OCI-LY3 (cell line): ENCODE results near the gene BTF3.
"Not testable (repeated sequence)": the region's sequence is repeated elsewhere in the genome, so short reads cannot be mapped to it uniquely, and the experiment has no call there.

ENCODE experiments used
- H2AFZ ChIP-seq: fragments of 200-600, 300-600 bp; shearing (Covaris generic); 2 replicates; pipeline ENCODE4 v1.6.0; 2014; ENCODE audit warnings: antibody characterized with exemption, low read depth, low read length
- H3K27ac ChIP-seq: fragments of 200-600, 300-600 bp; sonication (generic); 2 replicates; pipeline ENCODE4 v1.5.1; 2014; ENCODE audit warnings: mild to moderate bottlenecking, low read length, moderate library complexity, mixed read lengths
- H3K27me3 ChIP-seq: fragments of 200-600, 300-600 bp; sonication (generic); 2 replicates; pipeline ENCODE4 v1.6.1; 2014; ENCODE audit warnings: low read depth, low read length, mixed read lengths
- H3K36me3 ChIP-seq: fragments of 200-600, 300-600 bp; sonication (generic); replicated peaks from 2 replicates; pipeline ENCODE3; 2014; ENCODE audit warnings: low read depth, low read length, mixed read lengths
- H3K4me1 ChIP-seq: fragments of 300-600, 200-600 bp; sonication (generic); 2 replicates; pipeline ENCODE4 v1.6.1; 2014; ENCODE audit warnings: low read length, mixed read lengths
- H3K4me2 ChIP-seq: fragments of 200-600, 300-600 bp; sonication (generic); 2 replicates; pipeline ENCODE4 v1.6.1; 2014; ENCODE audit warnings: low read length, mixed read lengths
- H3K4me3 ChIP-seq: fragments of 300-600, 200-600 bp; sonication (generic); 2 replicates; pipeline ENCODE4 v1.5.1; 2014; ENCODE audit warnings: antibody characterized with exemption, mild to moderate bottlenecking, low read length, moderate library complexity
- H3K79me2 ChIP-seq: fragments of 300-600, 200-600 bp; shearing (Covaris generic); 2 replicates; pipeline ENCODE4 v1.6.1; 2014; ENCODE audit warnings: mild to moderate bottlenecking, low read length, mixed read lengths
- H3K9ac ChIP-seq: fragments of 300-600, 200-600 bp; shearing (Covaris generic); 2 replicates; pipeline ENCODE4 v1.6.0; 2014; ENCODE audit warnings: mild to moderate bottlenecking, low read length, moderate library complexity
- H3K9me3 ChIP-seq: fragments of 200-600, 300-600 bp; shearing (Covaris generic); 2 replicates; pipeline ENCODE4 v1.6.1; 2014; ENCODE audit warnings: low read length, mixed read lengths; ENCODE audit not compliant: insufficient read depth
- H4K20me1 ChIP-seq: fragments of 200-600, 300-600 bp; sonication (generic); 2 replicates; pipeline ENCODE4 v1.6.1; 2016; ENCODE audit warnings: low read length, mixed read lengths; ENCODE audit not compliant: insufficient read depth
- EZH2phosphoT487 ChIP-seq: fragments of 200-600 bp; shearing (Covaris generic); IDR thresholded peaks from 2 replicates; pipeline ENCODE4 v1.6.1; 2018; ENCODE audit warnings: antibody characterized with exemption, mixed run types, low read depth
- TF ChIP-seq, protein P1 (sequence below): fragments of 200-600, 300-600 bp; sonication (generic); IDR thresholded peaks from 2 replicates; pipeline ENCODE4 v1.5.1; 2014; ENCODE audit warnings: antibody characterized with exemption, low read length, low read depth

The BTF3 gene

DNA sequence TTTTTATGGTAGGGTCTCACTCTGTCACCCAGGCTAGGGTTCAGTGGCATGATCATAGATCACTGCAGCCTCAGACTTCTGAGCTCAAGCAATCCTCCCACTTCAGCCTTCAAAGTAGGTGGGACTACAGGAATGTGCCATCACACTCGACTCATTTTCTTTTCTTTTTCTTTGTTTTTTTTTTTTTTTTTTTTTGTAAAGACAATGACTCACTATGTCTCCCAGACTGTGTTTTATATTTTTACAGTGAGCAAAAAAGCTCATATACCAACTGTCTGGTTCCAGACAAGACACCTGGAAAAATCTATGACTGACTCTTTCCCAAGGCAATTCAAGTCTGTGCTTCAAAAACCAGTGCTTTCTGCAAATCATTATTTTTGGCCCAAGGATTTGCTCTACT lies 38.9 kb upstream of the BTF3 start:
- Histone ChIP-seq H3K4me1 (no peaks in the 10 kb centered on the region), H3K27me3 (no peaks in the 10 kb centered on the region), H2AFZ (no peak overlapping the region), H3K36me3 (no peaks in the 10 kb centered on the region), H3K79me2 (no peaks in the 10 kb centered on the region), H4K20me1 (no peaks in the 10 kb centered on the region), H3K27ac (no peak overlapping the region), H3K9me3 (no peaks in the 10 kb centered on the region), H3K4me3 (no peak overlapping the region), H3K9ac (no peak overlapping the region), H3K4me2 (no peak overlapping the region)
- TF ChIP-seq, protein P1, sequence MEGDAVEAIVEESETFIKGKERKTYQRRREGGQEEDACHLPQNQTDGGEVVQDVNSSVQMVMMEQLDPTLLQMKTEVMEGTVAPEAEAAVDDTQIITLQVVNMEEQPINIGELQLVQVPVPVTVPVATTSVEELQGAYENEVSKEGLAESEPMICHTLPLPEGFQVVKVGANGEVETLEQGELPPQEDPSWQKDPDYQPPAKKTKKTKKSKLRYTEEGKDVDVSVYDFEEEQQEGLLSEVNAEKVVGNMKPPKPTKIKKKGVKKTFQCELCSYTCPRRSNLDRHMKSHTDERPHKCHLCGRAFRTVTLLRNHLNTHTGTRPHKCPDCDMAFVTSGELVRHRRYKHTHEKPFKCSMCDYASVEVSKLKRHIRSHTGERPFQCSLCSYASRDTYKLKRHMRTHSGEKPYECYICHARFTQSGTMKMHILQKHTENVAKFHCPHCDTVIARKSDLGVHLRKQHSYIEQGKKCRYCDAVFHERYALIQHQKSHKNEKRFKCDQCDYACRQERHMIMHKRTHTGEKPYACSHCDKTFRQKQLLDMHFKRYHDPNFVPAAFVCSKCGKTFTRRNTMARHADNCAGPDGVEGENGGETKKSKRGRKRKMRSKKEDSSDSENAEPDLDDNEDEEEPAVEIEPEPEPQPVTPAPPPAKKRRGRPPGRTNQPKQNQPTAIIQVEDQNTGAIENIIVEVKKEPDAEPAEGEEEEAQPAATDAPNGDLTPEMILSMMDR = no peak
- TF ChIP-seq EZH2phosphoT487 = no peak

GRCh38 chr5:73460133-73460532 lies 38.1 kb upstream of the BTF3 start:
- H4K20me1 ChIP-seq = no peaks in the 10 kb centered on the region
- H3K4me1 ChIP-seq = no peaks in the 10 kb centered on the region

DNA sequence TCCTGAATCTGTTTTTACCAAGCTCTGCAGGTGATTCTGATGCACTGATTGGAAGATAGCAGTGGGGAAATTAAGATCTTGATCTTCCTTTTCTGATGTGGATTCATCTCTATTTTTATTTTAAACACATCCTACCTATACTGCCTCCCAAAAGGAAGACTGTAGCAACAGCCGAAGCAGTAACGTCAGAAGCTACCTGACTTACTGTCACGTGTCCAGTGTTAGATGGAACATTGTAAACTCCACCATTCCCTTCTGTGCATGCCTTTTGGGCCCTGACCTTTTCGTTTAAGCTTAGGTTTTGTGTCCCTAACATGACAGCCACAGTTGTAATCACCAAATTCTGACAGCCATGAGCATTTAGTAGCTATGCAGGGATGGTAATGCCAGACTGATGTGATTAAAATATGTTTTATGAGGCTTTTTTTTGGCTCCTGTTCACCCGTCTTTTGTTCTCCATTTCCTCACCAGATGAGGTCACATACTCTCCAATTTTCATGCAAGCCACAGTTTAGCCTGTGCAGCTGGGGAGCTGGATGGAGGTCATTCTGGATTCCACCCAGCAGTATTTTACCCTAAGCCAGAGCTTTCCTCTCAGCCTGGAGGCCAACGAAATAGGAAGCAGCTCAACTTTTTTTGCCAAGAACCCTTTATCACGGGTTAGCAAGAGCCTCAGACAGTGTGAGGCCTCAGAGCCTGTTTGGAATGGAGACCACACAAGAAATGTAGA lies 34.1 kb upstream of the BTF3 start:
- H3K9ac ChIP-seq = no peak overlapping the region
- no peak overlapping the region for H3K4me2 ChIP-seq
- no peak overlapping the region for H3K4me3 ChIP-seq
- H4K20me1 ChIP-seq = no peaks in the 10 kb centered on the region
- H3K36me3 ChIP-seq = no peaks in the 10 kb centered on the region
- H3K9me3 ChIP-seq = no peaks in the 10 kb centered on the region
- TF ChIP-seq, protein P1 = no peak
- no peak for TF ChIP-seq EZH2phosphoT487
- no peak overlapping the region for H2AFZ ChIP-seq
- H3K27ac ChIP-seq = no peak overlapping the region
- no peaks in the 10 kb centered on the region for H3K4me1 ChIP-seq
- H3K79me2 ChIP-seq = no peaks in the 10 kb centered on the region
- H3K27me3 ChIP-seq = no peaks in the 10 kb centered on the region

More at GRCh38 chr5:73460133-73460532, 38.1 kb upstream of the BTF3 start:
- Histone ChIP-seq H3K27ac (no peak overlapping the region), H3K79me2 (no peaks in the 10 kb centered on the region), H2AFZ (no peak overlapping the region), H3K4me2 (no peak overlapping the region), H3K9me3 (no peaks in the 10 kb centered on the region), H3K4me3 (no peak overlapping the region), H3K36me3 (no peaks in the 10 kb centered on the region), H3K27me3 (no peaks in the 10 kb centered on the region), H3K9ac (no peak overlapping the region)
- no peak for TF ChIP-seq EZH2phosphoT487
- TF ChIP-seq, protein P1 = no peak

GRCh38 chr5:73468638-73469037 lies 29.6 kb upstream of the BTF3 start:
- not testable (repeated sequence) for H3K9ac ChIP-seq, H3K27me3 ChIP-seq, H3K27ac ChIP-seq, H2AFZ ChIP-seq, H3K36me3 ChIP-seq, H4K20me1 ChIP-seq, H3K79me2 ChIP-seq, H3K4me1 ChIP-seq, H3K4me3 ChIP-seq, H3K4me2 ChIP-seq, H3K9me3 ChIP-seq
